Fibroblast of pulmonary artery (primary cell): Measurements from ENCODE around the gene PRKAG2.

Experiments used
- DNase-seq: peaks from one replicate; pipeline ENCODE4 v3.0.0-alpha.2; 2010; ENCODE audit warnings: low read depth
- H3K4me3 ChIP-seq: replicated peaks from 2 replicates; pipeline ENCODE4 v1.5.1; 2011; ENCODE audit warnings: low read depth, mild to moderate bottlenecking, control low read depth, low read length, moderate library complexity
- CTCF ChIP-seq: IDR thresholded peaks from 2 replicates; pipeline ENCODE4 v1.5.1; 2011; ENCODE audit warnings: mild to moderate bottlenecking, control low read depth, low read length, inconsistent platforms; ENCODE audit errors: missing control alignments

The PRKAG2 gene

GRCh38 chr7:151549644-151550043 lies 327.3 kb downstream of the PRKAG2 start:
- no peak for TF ChIP-seq CTCF
- DNase-seq, result no peak
- no peak overlapping the region for H3K4me3 ChIP-seq

- H3K4me3 ChIP-seq, result no peak overlapping the region
- no peak for TF ChIP-seq CTCF
- DNase-seq, result no peak
These were observed 327.8 kb downstream of the PRKAG2 start for GRCh38 chr7:151549083-151549482.

- no peak overlapping the region for H3K4me3 ChIP-seq
- TF ChIP-seq CTCF, result no peak
- no peak for DNase-seq
These were observed 332.7 kb downstream of the PRKAG2 start for GRCh38 chr7:151544183-151544582.

GRCh38 chr7:151542606-151543130 lies 334.2 kb downstream of the PRKAG2 start:
- H3K4me3 ChIP-seq, result no peak overlapping the region
- no peak for TF ChIP-seq CTCF
- no peak for DNase-seq

- TF ChIP-seq CTCF, result no peak
- no peak overlapping the region for H3K4me3 ChIP-seq
- DNase-seq, result no peak
These were observed 335.0 kb downstream of the PRKAG2 start for GRCh38 chr7:151541709-151542499.

- no peak for DNase-seq
- H3K4me3 ChIP-seq, result no peak overlapping the region
- TF ChIP-seq CTCF, result no peak
These were observed 336.8 kb downstream of the PRKAG2 start for GRCh38 chr7:151540146-151540545.
